Hematopoietic multipotent progenitor cell treated with erythropoietin and hydrocortisone succinate and interleukin-3 and kit ligand, for 15 days (in vitro differentiated cells): ENCODE results near the gene BARHL2.

Experiments
- DNase-seq: peaks from one replicate; pipeline ENCODE4 v3.0.0-alpha.2; 2015; ENCODE audit warnings: low spot score

The BARHL2 gene

DNA sequence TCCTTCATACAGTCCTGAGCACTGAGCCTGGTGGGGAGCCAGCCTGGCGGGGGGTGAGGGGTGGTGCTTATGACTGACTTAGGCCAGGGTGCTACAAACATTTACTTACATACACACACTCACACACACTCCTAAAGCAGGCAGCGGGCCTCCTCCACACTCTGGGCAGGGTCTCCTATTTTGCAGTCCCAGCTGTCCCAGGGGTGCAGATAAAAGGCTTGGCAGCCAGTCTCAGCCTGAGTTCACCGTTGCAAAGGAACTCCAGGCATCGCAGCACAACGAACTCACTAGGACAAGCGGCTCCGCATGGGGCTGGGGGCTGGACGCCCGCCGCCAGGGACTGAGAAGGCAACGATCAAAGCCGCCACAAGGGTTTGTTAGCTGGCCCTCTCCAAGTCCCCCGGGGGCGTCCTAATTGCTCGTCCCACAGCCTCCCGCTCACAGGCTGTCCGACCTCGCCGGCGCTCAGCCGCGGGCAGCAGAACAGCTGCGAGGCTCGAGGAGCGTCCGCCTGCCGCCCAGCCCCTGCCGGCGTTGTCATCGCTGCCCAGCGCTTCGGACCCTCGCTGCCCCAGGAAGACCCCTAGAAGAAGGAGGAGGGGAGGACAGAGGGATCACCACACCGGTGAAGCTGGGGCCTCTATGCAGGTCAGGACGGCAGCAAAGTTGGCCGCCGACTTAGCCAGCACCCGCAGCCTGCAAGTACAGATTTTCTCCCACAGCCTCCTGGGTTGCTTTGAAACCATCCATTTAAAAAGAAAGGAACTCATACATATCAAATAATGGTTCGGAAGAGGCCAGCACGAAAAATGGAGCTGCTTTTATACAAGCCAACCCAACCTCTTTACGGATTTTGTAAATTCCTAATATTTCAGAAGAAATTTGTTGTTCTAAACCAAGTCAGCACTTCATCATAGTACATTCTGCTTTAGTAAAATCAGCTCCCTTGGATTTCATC, 6.2 kb downstream of the BARHL2 start:
- DNase-seq, result no peak

GRCh38 chr1:90709535-90709934, 7.6 kb downstream of the BARHL2 start:
- no peak for DNase-seq

GRCh38 chr1:90708826-90709225, 8.3 kb downstream of the BARHL2 start:
- DNase-seq, result no peak

DNA sequence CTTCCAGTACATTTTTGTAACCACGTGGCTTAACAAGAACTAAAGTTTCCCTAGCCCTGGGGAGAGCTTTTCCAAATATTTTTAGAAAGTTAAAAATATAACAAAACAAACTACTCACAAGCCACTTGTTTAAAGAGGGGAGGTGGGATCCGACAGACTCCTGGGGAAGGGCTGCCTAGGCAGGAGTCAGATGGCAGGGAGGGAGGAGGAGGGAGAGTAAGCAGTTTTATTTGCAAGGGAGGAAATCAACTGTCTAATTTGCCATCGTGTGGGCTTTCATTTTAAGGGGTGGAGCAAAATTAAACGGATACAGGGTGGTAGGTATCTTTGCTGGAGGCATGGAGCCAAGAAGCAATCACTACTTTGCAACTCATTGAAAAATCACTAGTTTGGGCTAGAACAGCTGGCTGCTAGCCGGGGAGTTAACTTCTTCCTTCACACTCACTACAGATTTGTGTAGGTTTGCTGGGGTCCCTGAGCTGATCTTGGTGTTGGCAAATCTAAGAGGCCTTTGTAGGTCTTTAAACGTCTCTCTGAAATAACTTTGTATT, 8.8 kb downstream of the BARHL2 start:
- no peak for DNase-seq

- DNase-seq, result no peak
Measured at GRCh38 chr1:90707363-90707710, 9.8 kb downstream of the BARHL2 start.

DNA sequence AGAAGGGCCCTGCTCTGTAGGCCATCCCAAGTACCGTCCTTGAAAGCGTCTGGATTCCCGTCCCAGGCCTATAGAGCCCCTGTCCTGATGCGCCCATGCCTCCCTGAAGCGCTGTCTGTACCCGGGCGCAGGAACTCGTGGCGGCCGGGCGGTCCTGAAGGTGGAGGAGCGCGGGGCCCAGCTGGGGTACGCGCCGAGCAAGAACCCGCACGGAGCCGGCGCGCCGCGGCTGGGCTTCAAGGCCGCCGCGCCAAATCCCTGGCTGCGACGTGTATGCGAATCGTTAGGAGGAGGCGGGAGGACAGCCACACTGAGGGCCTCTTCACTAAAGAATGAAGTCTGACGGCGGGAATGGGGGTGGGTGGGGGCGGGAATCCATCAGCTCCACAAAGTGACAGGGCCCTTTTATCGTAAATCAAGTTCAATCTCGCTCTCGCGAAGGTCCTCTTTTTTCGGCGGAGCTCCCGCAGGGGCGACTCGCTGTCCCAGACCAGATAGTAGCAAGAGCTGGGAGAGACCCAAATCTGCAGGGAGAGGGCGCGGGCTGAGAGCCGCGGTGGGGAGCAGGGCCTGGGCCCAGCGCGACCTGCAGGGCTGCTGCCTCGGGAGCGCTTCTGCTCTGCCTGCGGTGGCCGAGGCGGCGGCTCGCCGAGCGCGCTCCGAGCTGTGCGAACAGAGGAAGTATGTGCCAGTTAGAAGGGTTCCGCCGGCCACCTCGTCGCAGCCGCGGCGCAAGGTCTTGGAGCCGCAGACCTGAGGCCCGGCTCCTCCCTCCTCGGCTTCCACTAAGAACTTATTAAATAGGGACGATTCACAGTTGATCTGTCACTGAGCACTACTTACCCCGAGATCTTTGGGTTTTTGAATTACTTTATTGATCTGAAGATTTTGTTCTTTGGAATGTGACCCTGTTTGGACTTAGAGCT, 10.4 kb downstream of the BARHL2 start:
- no peak for DNase-seq

DNA sequence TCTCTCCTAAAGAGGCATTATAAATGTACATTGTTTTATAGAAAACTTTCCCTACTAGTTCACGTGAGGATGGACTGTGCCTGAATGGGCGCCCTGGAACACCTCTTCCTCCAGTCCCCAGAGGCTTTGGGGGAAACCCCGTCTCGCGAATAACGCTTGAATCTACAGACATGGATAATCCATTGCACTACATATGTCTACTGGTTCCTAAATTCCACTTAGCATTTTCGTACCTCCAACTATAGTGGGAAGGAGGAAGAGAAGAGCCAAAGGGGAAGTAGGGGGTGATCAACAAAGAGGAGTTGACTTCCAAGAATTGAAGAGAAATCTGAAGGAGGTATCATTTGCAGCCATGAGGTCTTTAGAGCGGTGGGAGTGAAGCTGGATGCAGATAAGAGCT, 11.1 kb downstream of the BARHL2 start:
- no peak for DNase-seq

DNA sequence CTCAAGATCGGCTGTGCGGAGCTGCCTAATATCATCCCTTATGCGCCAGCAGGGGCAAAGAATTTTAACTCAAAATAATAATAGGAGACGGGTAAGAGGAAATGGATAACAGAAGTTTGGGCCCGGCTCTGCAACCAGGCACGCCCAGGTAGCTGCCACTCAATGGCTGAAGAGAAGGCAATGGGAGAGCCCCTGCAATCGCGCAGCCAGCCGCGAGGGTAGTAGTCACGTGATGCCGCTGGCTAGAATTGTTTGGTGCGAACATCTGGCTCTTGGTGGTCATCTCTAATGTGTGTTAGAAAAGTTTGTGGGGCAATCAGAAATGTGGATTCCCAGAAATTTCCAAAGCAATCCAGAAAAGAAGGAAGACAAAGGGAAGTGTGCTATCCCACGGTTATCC, 12.3 kb downstream of the BARHL2 start:
- no peak for DNase-seq

- DNase-seq, result no peak
Measured at GRCh38 chr1:90694846-90695245, 22.3 kb downstream of the BARHL2 start.

GRCh38 chr1:90687747-90688146, 29.4 kb downstream of the BARHL2 start:
- DNase-seq, result no peak

GRCh38 chr1:90675161-90675847, 41.8 kb downstream of the BARHL2 start:
- DNase-seq, result no peak

- no peak for DNase-seq
Measured at GRCh38 chr1:90671741-90672140, 45.4 kb downstream of the BARHL2 start.

GRCh38 chr1:90671251-90671650, 45.9 kb downstream of the BARHL2 start:
- DNase-seq, result no peak
